GM12875 (cell line): ENCODE data around the gene GMFB.
A peak's percentile ranks its signal among the peaks of the same experiment; 100 is the strongest.

Experiments used
- H3K4me3 ChIP-seq: one replicate; pipeline ENCODE4 v1.5.1; 2011; ENCODE audit warnings: low read depth, low read length, control low read depth
- TF ChIP-seq, protein P1 (sequence below): IDR thresholded peaks from 2 replicates; pipeline ENCODE4 v1.5.1; 2011; ENCODE audit warnings: low read depth, mild to moderate bottlenecking, control low read depth, inconsistent platforms, low read length, moderate library complexity, borderline replicate concordance; ENCODE audit not compliant: insufficient read depth

GMFB gene

DNA sequence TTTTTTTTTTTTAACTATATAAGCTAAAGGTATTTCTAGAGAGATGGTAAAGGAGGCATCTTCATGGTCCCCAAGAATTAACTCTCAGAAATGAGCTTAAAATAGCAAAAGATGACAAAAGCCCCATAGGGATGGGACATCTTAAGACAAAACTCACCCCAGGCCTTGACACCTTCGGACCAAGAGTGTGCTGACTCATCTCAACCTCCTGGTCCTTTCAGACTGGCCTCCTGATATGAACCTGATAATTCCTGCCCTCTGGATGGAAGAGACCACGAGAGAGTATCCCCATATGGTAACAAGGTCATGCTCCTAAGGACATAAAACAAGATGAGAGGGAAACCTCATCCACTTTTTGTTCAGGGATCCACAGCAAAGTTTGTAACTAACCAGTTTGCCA lies 8.4 kb upstream of the GMFB start:
- no peak overlapping the region for H3K4me3 ChIP-seq
- TF ChIP-seq, protein P1, sequence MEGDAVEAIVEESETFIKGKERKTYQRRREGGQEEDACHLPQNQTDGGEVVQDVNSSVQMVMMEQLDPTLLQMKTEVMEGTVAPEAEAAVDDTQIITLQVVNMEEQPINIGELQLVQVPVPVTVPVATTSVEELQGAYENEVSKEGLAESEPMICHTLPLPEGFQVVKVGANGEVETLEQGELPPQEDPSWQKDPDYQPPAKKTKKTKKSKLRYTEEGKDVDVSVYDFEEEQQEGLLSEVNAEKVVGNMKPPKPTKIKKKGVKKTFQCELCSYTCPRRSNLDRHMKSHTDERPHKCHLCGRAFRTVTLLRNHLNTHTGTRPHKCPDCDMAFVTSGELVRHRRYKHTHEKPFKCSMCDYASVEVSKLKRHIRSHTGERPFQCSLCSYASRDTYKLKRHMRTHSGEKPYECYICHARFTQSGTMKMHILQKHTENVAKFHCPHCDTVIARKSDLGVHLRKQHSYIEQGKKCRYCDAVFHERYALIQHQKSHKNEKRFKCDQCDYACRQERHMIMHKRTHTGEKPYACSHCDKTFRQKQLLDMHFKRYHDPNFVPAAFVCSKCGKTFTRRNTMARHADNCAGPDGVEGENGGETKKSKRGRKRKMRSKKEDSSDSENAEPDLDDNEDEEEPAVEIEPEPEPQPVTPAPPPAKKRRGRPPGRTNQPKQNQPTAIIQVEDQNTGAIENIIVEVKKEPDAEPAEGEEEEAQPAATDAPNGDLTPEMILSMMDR = no peak

DNA sequence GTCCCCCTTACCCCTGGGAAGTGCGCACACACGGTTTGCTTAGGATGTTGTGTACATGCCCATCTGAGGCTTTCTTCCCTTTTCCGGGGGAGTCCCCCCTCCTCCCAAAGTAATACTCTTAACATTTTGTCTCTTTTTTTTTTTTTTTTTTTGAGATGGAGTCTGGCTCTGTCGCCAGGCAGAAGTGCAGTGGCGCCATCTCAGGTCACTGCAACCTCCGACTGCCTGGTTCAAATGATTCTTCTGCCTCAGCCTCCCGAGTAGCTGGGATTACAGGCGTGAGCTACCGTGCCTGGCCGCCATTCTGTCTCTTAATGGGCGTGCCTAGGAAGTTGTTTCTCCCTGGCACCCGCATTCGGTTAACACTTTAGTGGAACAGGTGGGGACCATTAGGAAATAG lies 4.5 kb upstream of the GMFB start:
- TF ChIP-seq, protein P1 = no peak
- H3K4me3 ChIP-seq = no peak overlapping the region

DNA sequence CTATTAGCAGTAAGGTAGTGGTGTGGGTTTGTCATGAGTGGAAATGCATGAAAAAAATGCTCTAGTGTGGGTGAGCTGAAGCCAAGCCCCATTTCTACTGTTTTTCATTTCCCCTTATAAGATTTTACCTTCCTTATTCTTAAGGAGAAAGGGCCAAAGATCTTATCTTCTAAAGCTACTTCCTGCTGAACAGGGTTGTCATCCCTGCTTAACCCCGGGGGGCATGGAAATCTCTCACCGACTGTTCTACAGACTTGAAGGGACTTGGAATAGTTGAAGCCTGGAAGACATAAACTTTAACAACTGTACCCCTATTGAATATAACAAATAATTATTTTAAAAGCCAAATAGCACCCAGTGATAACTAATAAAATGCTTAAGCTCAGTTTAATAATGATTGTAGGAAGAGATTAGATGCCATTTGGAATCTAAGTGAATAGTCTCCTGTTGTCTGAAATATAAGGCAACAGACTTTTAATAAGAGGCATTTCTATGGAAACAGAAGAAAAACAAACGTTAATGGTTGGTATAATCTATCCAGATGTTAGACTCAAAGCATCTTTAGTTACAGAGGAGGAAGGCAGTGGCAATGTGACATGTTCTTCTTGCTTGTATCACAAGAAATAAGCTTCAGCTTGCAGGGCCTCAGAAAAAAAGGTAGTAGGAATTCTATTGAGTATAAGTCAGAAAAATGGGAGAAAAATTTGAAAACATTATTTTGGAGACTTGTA lies 1.8 kb upstream of the GMFB start:
- TF ChIP-seq, protein P1 = no peak
- H3K4me3 ChIP-seq = no peak overlapping the region

DNA sequence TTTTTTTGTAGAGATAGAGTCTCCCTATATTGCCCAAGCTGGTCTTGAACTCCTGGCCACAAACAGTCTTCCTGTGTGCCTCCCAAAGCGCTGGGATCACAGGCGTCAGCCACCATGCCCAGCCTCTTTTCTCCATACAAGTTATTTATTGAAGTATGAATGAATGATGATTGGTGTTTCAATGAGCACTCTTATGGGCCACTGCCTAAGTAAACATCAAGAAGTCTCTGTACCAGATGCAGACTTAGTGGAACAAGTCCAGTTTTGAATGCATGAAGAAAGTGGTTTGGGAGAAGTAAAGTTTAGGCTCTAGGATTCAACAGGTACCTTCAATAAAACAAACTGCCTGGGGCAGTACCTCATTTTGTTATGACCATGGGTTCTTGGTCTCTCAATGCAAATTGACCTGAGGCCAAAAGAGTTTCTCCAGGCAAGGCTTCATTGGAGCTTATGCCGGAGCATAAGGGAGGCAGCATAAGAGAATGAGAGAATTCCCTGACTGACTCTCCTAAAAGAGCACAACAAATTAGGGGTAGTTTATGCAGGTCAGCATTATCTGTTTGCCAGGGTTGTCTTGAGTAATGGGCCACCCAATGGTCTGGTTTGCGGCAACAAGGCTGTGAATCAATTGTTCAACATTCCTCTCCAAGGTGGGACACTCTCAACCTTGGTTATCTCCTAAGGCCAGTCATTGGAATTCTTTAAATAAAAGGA lies 1.1 kb upstream of the GMFB start:
- peak overlapping the region; percentile 97 for H3K4me3 ChIP-seq

DNA sequence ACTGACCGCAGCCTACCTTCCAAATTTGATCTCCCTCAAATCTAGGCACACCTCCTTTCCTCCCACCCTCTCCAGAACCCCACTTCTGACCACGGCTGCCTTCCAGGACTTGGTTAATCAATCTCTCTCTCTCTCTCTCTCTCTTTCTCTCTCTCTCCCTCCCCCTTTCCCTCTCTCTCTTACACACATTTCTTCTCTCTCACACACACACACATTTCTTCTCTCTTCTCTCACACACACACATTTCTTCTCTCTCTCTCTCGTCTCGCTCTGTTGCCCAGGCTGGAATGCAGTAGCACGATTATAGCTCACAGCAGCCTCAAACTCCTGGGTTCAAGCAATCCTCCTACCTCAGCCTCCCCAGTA lies 521 bp upstream of the GMFB start:
- H3K4me3 ChIP-seq = peak overlapping the region; percentile 97
- TF ChIP-seq, protein P1 = no peak

More for the DNA sequence above, 1.1 kb upstream of the GMFB start:
- TF ChIP-seq, protein P1 = no peak

DNA sequence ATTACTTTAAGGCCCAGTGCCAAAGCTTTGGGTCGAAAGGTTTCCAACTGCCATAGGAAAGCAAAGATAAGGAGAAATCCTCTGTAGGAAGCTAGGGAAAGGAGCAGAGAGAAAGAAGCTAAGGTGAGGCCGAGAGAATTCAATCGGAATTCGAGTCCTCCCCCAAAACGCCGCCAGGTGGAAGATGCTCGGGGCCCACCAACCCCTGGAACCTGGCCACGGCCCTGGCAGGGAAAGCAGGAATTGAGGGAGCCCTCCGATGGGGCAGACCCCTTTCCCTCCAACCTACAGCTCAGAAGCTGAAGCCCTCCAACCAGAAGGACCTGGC lies 498 bp downstream of the GMFB start:
- TF ChIP-seq, protein P1 = peak; percentile 33
- peak overlapping the region; percentile 97 for H3K4me3 ChIP-seq

DNA sequence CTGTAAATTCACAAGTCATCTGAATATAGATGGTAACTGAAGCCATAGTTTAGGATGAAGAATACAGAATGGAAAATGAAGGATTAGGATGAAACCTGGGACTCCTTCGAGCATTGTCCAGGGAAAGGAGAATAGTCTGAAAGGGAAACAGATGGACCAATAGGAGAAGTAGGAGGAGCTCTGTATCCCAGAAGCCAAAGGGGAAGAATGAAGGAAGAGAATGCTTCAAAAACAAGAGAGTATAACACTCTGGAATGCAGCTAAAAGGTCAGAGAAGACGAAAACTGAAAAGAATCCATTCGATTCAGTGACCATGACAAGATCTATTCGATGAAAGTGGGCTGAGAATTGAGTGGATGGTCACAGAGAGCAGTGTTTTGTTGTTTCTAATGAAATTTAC lies 1.0 kb downstream of the GMFB start:
- peak overlapping the region; percentile 97 for H3K4me3 ChIP-seq
- TF ChIP-seq, protein P1 = no peak
